KBM-7 (cell line): ENCODE results near the gene HMCN2.

Experiments
- DNase-seq: peaks from one replicate; pipeline ENCODE4 v3.0.0-alpha.2; 2015
- in situ Hi-C: fragments of 300-500 bp; cut with MboI; formaldehyde crosslinking; loops from 2 replicates; pipeline ENCODE4 v1.14.3; 2020; ENCODE audit warnings: low sequenced_read_pairs, low pct_unique_long_range_greater_than_20kb, mixed read lengths

Gene HMCN2

DNA sequence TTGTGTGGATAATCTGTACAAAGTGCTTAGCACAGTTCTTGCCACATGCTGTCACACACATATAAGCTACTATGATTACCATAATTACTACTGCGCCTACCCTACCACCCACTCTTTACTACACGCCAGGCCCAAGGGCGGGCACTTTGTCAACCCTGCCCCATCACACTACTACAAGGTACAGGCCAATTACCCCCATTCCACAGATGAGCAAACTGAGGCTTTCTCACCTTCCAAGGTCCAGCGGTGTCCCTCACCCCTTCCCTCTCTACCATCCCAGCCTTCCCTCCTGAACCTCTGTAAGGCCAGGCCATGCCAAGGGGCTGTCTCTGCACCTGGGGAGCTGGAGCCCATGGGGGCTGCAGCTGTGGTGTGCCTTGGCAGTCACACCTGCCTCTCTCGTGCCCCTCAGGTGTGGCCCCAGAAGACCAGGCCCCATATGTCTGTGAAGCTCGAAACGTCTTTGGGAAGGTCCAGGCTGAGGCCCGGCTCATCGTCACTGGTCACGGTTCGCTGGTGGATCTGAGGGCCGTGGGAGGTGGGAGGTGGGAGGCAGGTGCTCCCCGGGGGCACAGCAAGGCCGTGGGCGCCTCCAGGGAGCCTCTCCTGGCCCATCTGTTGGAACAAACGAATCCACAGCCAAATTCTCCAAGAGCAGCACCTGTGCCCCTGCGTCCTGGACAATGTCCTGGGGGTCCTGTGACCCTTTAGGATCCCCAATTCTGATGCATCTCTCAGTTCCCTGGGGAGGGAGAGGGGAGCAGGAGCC is 54.6 kb downstream of the HMCN2 start:
- no peak for DNase-seq
- in situ Hi-C loops, result no loop called here

- in situ Hi-C loops, result no loop called here
- no peak for DNase-seq
These were observed 55.3 kb downstream of the HMCN2 start for GRCh38 chr9:130320723-130321481.

DNA sequence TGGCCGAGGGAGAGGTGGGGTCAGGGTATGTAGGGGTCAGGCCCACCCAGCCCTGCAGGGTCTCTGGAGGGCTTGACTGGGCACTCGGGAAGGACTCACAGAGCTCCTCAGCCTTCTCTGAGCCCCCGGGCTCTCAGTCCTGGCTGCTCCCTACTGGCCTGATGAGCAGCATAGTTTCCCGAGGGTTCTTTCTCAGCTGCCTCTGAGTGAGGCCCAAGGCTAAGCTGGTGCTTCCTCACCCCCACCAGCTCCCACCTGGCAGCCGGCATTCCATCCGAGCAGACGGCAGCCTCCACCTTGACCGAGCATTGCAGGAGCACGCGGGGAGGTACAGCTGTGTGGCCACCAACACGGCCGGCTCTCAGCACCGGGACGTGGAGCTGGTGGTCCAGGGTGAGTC is 56.0 kb downstream of the HMCN2 start:
- no peak for DNase-seq
- in situ Hi-C loops, result no loop called here

GRCh38 chr9:130323051-130323745 is 57.6 kb downstream of the HMCN2 start:
- no peak for DNase-seq
- in situ Hi-C loops, result no loop called here

GRCh38 chr9:130325921-130326320 is 60.4 kb downstream of the HMCN2 start:
- in situ Hi-C loops, result no loop called here
- DNase-seq, result no peak

- in situ Hi-C loops, result no loop called here
These were observed 61.7 kb downstream of the HMCN2 start for GRCh38 chr9:130327070-130327780.

DNA sequence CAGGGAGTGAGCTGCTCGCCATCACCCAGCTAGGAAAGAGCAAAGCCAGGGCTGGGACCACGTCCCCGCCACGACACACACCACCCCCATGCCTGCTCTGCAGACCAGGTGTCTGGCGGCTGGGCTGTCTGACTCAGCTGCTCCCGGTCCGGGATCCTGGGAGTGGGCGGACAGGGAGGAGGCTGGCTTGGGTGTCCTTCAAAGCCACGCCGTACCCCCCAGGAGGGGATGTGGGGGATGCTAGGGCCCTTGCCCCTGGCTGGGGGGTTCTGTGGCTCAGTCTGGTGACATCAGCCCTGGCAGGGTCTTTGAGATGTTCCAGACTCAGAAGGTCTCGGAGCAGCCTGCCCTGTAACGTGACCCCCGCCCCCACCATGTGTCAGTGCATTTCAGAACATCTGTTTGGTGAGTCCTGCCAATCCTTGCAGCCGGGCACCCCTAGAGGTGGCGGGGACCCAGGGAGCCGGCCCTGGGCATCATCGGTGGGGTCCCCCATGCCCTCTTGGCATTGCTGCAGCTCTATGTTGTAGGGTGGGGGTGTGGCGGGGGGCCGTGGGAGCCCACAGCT is 62.3 kb downstream of the HMCN2 start:
- no peak for DNase-seq
- in situ Hi-C loops, result no loop called here

More at GRCh38 chr9:130327070-130327780, 61.7 kb downstream of the HMCN2 start:
- DNase-seq, result peak; percentile 30

DNA sequence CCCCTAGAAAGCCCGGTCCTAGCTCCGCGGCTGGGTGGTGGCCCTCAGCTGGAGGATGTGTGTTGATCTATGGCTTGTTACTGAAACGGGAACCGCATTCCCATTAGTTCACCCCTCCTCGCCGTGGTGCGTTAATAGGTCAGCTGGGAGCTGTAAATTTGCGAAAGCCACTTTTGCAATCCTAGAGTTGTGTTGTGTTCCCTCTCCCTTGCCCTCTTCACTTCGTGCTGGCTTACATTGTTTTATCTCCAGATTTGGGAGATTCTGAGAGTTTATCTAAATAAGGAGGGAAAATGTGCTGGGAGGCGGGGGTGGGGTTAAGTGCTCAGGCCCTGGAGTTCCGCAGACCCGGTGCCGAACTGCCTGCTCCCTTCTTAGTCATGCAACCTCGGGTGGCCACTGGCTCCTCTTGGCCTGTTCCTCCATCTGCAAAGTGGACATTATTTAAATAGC is 62.8 kb downstream of the HMCN2 start:
- in situ Hi-C loops, result no loop called here
- no peak for DNase-seq

GRCh38 chr9:130329061-130329460 is 63.5 kb downstream of the HMCN2 start:
- in situ Hi-C loops, result no loop called here
- no peak for DNase-seq

- in situ Hi-C loops, result no loop called here
- no peak for DNase-seq
These were observed 64.8 kb downstream of the HMCN2 start for GRCh38 chr9:130330202-130330862.

- in situ Hi-C loops, result no loop called here
- DNase-seq, result no peak
These were observed 65.5 kb downstream of the HMCN2 start for GRCh38 chr9:130331061-130331460.

DNA sequence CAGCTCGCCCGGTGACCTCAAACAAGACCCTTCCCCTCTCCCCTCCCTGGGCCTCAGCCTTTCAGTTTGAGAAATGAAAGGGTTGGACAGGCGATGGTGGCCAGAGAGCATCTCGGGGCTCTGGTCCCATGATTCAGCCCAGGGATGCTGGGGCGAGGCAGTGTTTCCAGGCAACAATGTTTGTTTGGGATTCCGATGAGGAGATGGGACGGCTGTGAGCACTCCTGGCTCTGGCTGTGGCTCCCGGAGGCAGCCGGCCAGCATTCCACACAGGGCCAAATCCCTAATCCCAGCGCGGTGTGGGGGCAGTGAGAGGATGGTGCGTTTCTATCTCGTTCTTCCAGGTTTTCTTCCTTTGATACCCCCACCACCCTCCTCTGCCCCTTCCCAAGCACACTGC is 66.0 kb downstream of the HMCN2 start:
- in situ Hi-C loops, result no loop called here
- no peak for DNase-seq

DNA sequence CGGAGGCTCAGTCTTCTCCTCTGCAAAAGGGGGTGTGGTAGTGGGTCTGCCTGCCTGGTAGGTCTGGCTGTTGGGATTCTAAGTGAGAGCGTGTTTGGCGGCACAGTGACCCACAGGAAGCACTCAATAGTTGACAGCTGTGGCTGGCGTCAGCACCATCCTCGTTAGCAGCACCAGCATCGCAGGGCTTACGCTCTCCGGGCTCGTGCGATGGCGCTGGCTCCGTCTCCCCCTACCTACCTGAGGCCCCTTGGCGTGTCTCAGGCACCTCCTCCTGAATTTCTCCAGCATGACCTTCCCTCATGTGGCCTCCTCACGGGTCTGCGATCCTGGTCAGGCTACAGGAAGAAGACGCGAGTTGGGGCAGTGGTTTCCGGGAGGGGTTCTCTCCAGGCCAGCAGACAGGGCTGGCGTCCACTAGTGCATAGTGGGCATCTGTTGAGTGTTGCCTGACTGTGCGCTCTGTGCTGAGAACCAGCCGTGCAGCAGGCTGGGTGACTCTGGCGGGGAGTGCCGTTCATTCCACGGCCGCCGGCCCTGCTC is 66.9 kb downstream of the HMCN2 start:
- no peak for DNase-seq
- in situ Hi-C loops, result no loop called here

DNA sequence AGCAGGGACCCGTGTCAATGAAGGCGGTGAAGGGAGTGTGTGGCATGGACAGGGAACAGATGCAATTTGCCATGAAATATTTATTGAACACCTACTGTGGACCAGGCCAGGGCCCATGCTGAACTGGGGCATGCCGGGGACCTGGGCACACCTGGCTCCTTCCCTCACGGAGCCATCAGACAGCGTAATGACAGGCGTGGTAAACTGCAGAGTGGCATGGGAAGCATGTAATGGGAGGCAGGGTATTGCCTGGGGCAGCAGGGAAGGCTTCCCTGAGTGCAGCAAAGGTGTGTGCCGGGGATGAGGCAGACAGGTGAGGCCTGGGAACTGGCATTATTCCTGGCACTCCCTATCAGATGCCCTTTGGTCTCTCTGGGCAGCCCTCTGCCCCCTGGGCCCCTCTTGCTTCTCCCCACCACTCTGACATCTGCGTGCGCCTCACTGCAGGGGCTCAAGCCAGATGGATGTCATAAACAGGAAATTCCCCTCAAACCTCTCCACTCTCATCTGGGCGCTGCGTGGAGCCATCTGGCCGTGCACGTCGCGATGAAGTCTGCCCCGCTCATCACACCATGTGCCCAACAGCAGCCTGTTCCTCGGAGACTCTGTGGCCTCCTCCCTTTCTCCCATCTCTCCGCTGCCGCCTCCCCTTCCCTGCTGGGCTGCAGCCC is 67.6 kb downstream of the HMCN2 start:
- in situ Hi-C loops, result no loop called here
- DNase-seq, result peak; percentile 43

- DNase-seq, result no peak
- in situ Hi-C loops, result no loop called here
These were observed 68.1 kb downstream of the HMCN2 start for GRCh38 chr9:130333712-130334062.

DNA sequence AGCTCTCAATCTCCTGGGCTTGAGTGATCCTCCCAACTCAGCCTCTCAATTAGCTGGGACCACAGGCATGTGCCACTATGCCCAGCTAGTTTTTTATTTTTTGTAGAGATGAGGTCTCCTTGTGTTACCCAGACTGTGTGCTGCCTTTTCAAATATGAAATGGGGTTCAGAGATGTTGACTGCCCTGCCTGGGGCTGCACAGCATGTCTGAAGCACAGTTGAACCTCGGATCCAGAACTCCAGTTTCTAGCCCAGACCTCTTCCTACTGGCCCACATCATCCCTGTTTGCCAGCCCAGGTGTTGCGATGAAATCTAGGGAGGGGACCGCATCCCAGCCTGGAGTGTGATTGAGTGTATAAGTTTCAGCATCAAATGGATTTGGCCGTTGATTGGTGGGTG is 69.4 kb downstream of the HMCN2 start:
- in situ Hi-C loops, result no loop called here
- no peak for DNase-seq

GRCh38 chr9:130336027-130336610 is 70.6 kb downstream of the HMCN2 start:
- in situ Hi-C loops, result no loop called here

DNA sequence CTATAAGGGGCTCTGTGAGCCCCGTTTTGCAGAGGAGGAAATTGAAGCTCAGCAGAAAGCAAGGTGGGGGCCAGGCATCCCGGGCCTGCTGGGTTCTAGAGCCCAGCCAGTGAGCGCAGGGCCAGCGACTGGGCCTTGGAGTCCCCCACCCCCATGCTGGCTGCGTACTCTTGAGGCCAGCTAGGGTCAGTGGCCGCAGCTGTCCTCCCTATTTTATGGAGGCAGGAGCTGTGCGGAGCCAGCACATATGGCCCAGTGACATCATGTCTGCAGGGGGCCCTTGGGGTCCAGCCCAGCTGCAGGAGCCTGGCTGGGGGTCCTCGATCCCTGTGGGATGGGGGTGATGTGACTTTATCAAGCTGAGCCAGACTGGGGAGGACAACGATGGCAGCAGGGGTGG is 71.3 kb downstream of the HMCN2 start:
- in situ Hi-C loops, result no loop called here
- no peak for DNase-seq

More at GRCh38 chr9:130336027-130336610, 70.6 kb downstream of the HMCN2 start:
- no peak for DNase-seq
